HFF-Myc (cell line): ENCODE results near the gene TTLL10.

Experiments used
- DNase-seq: peaks from one replicate; pipeline ENCODE4 v3.0.0-alpha.2; 2011; ENCODE audit warnings: low read depth; ENCODE audit errors: extremely low read depth
- H3K4me3 ChIP-seq: replicated peaks from 2 replicates; pipeline ENCODE4 v1.5.1; 2011; ENCODE audit warnings: low read depth, mild to moderate bottlenecking, control low read depth, low read length
- TF ChIP-seq, protein P1 (sequence below): IDR thresholded peaks from 2 replicates; pipeline ENCODE4 v1.5.1; 2012; ENCODE audit warnings: mild to moderate bottlenecking, low read depth, low read length, control low read depth; ENCODE audit errors: missing control alignments

TTLL10 gene

DNA sequence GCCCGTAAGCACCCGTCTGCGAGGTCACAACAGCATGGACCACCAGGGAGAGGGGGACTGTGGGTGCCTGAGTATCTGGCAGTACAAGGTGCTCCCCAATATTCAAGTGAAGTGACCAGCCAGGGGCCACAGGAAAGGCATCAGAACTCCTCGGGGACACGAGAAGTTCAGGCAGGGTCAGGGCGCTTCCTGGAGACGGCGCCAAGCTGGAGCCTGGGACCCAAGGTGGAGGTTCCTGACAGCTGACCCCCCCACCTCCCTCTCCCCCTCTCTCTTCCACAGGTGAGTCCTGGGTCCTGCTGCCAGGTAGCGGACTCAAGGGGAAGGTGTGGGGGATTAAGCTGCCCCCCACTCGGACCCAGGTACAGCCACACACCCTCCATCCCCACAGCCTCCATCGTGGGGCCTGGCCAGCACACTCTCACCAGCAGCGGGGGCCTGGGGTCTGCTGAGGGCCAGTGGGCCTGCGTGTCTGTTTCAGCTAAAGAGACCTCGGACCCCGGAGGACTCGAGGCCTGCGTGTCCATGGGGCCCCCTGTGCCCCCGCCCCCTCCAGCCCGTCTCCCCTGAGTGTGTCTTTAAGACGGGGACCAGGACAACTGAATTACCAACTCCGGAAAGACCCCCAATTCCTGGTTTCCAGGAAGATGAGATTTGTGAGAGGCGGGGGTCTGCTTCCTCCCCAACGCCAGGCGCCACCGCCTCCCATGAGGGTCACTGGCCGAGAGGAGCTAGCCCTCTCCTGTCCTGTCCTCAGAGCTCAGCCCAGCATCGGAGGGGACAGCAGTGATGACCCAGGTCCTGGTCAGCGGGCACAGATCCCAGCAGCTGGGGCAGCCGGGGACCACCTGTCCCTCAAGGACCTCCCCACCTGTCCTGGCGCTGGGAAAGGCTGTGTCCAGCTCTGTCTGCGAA lies 26.5 kb downstream of the TTLL10 start:
- H3K4me3 ChIP-seq = no peak overlapping the region
- DNase-seq = no peak
- TF ChIP-seq, protein P1, sequence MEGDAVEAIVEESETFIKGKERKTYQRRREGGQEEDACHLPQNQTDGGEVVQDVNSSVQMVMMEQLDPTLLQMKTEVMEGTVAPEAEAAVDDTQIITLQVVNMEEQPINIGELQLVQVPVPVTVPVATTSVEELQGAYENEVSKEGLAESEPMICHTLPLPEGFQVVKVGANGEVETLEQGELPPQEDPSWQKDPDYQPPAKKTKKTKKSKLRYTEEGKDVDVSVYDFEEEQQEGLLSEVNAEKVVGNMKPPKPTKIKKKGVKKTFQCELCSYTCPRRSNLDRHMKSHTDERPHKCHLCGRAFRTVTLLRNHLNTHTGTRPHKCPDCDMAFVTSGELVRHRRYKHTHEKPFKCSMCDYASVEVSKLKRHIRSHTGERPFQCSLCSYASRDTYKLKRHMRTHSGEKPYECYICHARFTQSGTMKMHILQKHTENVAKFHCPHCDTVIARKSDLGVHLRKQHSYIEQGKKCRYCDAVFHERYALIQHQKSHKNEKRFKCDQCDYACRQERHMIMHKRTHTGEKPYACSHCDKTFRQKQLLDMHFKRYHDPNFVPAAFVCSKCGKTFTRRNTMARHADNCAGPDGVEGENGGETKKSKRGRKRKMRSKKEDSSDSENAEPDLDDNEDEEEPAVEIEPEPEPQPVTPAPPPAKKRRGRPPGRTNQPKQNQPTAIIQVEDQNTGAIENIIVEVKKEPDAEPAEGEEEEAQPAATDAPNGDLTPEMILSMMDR = no peak

DNA sequence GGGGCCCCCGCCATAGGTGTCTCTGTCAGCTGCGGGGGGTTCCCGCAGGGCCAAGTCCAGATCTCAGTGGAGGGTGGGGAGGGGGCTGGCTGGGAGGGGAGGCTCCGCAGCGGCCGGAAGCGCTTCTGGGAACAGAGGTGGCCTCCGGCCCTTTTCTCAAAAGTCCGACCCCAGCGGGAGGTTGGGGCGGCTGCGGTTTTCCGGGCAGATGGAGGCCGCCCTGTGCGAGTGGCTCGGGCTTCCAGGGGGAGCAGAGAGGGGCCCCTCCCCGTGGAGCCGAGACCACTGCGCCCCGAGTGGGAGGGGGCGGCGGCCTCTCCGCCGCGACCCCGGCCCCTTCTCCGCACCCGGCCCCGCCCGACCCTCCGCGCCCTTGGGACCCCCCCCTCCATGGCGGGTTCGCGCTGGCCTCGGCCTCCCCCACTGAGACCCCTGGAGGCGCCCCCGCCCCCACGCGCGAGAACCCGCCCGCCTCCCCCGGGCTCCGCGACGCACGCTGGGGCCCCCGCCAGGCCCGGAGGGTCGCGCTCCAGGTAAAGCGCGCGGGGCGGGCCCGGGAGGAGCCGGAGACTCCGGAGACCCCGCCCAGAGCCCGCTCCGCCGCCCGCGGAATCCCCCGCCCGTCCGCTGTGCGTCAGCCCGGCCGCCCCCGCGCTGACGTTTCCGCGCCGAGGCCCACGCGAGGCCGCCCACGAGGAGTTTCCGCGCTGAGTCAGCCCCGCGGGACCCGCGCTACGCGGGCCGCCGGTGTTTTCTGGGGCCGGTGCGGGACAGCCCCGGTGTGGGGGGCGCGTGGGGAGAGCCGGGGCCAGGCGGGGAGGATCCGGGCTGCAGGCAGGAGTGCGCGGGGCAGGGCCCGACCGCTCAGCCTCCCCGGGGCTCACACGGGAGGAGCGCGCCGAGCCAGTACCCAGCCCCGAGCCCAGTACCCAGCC lies 27.5 kb downstream of the TTLL10 start:
- 0 out of 2 replicates have a peak overlapping the region, but pooled peaks have one; percentile 11 for H3K4me3 ChIP-seq
- TF ChIP-seq, protein P1 = no peak
- no peak for DNase-seq

DNA sequence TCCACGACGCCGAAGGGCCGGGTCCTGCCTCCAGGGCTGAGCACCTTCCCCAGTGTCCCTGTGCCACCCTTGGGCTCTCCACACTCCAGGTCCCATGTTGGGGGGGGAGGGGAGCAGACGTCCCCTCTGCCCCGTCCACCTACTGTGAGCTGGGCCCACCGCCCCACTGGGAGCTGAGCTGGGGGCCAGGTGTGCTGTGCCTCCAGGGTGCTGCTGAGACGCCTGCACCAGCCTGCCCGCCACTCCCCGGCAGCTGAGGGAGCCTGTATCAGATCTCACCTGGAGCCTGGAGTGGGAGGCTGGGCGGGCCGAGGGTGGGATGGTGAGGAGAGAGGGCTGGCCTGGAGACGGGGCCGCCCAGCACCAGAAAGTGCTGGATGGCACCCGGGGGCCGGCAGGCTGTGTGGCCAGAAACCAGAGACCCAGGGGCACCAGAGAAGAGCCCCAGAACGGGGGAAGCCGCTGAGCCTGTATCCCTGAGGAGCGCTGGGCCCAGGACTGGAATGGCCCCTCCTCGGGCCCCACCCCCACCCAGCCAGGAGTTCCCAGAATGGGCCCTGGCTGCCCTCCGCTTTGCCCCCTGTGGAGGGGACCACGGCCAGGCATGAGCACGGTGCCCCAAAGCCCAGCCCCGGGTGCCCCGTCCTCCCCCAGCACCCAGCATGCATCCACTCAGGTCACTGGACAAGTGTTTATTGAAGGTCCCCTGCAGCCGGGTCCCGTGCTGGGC lies 29.3 kb downstream of the TTLL10 start:
- H3K4me3 ChIP-seq = no peak overlapping the region
- DNase-seq = no peak
- TF ChIP-seq, protein P1 = no peak

DNA sequence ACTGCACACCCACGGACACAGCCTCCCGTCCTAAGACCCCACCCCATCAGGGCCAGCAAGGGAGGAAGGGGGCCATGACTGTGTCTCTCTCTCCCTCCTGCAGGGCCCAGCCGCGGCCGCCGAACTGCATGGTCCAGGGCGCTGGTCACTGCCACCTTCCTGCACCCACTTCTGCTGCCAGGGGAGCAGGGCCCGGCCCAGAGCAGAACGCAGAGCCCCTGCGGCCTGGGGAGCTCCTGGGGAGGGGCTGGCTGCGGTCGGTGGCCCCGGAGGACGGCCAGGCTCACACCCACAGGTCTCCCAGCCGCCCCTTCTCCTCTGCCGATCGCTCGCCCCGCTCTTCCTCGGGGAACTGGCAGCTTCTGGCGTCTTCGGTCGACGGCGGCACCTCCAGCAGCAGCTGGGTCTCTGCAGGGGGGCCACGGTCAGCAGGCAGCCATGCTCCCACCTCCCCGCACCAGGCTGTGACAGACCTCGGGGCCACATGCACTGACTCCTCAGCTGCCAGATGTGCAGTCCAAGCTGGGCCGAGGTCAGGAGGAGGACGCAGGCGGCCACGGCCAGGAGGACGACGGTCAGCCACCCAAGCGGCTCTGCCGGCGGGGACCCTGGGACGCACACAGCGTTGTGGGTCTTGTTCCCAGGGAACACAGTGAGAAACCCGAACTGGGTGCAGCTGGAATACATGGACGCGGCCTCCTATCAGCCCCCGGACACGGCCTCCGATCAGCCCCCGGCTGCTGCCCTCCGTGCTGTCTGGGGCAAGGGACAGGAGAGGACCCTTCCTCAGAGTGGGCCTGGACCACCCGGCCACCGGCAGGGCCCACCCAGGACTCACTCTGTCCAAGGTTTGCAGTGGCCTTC lies 30.1 kb downstream of the TTLL10 start:
- TF ChIP-seq, protein P1 = no peak
- DNase-seq = no peak
- no peak overlapping the region for H3K4me3 ChIP-seq

DNA sequence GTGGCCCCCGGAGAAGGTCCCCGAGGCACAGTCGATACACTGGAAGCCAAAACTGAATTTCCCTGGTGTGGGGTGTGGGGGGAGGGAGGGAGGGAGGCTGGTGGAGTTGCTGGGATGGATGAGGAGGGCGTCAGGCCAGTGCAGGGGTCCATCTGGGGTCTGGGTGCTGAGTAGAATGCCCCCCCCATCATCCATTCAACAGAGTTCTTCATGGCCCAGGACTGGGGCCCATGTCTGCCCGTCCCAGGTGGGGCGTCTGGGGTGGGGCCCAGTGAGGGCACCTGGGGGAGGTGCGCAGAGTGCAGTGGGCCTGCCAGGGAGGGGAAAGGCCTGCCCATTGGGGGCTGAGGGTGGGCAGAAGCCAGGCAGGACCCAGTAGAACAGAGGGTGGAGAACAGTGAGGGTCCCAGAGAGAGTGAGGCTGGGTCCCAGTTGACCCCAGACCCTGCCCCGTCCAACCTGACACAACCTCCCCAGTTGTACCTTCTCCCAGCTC lies 30.8 kb downstream of the TTLL10 start:
- no peak overlapping the region for H3K4me3 ChIP-seq
- DNase-seq = no peak
- TF ChIP-seq, protein P1 = no peak
